ENCODE results near the gene USP37.
"Not testable (repeated sequence)": the region's sequence is repeated elsewhere in the genome, so short reads cannot be mapped to it uniquely, and the experiment has no call there.

The USP37 gene

GRCh38 chr2:218568190-218569037, at the start of gene USP37, which contains the start of gene CNOT9:
TSS of gene USP37 (minus strand) at chr2:218568351. CDS start at chr2:218558653, 9,698 bp downstream.
TSS of gene CNOT9 (plus strand) at chr2:218568839. CDS start at chr2:218568955, 116 bp downstream.
- DNase-seq (ENCODE audit: low read depth, low spot score): peak; percentile 100

DNA sequence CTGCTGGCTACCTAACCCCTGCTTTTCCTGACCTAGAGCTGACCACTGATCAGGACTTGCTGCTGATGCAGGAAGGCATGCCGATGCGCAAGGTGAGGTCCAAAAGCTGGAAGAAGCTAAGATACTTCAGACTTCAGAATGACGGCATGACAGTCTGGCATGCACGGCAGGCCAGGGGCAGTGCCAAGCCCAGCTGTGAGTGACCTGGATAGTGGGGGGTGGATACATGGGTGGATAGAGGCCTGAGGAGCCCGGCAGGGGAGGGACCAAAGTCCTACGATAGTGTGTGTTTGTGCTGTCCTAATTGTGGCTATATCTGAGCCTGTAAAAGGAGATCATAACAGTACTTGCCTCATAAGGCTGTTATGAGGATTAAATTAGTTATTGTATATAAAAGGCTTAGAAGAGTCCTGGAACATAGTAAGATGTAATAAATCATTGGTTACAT, 47.7 kb upstream of the USP37 start:
- no peak for DNase-seq (ENCODE audit: low read depth, low spot score)

DNA sequence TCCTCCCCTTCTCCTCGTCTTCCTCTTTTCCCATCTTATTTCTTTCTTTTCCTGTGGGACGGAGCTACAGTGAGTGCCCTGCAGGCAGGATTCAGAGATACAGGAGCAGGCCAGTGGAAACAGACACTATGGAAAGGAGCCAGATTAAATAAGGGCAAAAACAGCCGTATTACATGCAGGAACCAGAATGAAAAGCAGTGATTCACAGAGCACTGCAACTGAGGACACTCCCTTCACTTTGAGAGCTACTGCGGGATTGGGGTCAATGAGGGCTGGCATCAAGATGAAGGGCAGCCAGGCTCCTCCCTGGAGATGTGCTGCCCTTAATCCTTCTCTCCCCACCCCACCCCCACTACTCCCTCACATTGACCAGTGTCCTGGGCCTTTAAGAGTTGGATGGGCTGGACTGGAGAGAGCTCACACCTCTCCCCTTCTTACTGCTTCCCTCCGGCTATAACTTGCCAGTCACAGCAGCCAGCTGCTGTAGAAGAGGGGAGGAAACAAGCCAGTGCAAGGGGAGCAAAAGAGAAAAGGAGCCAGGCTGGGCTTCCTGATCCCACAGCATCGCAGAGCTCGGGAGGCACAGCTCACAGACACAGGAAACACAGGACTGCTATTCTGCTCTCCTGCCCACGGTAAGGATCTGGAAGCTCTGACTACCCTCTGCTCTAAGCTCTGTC, 39.4 kb upstream of the USP37 start, which contains the start of gene PLCD4:
Gene PLCD4 (plus strand): TSS at position 464 of the 680 bp plus-strand sequence. CDS start 7,841 bp downstream, outside the sequence.
- DNase-seq (ENCODE audit: low read depth, low spot score): no peak

DNA sequence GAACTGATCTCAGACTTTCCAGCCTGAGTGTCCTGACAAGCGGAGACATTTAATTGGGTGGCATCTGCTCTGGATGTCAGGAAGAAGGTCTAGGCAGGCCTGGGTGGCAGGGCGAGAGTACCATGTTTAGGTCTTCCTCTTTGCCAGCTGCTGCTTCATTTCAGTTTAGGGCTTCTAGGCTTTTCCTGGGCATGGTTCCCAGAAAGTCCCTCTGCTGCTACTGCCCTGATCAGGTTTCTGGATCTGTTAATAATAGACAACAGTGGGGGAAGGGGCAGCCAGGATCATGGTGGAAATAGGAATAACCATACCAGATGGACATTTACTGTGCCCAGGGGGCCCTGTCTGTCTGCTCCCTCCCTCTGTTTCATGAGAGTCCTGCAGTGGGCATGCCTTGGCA, 37.3 kb upstream of the USP37 start:
- no peak for DNase-seq (ENCODE audit: low read depth, low spot score)

DNA sequence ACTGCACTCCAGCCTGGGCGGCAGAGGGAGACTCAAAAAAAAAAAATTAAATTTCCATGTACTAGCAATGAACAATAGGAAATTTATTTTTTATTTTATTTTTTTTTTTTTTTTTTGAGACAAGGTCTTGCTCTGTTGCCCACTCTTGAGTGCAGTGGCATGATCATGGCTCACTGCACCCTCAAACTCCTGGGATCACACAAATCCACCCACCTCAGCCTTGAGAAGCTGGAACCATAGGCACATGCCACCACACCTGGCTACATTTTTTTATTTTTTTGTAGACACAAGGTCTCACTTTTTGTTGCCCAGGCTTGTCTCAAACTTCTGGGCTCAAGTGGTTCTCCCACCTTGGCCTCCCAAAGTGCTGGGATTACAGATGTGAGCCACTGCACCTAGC, 17.4 kb upstream of the USP37 start:
- no peak for DNase-seq (ENCODE audit: low read depth, low spot score)

GRCh38 chr2:218583983-218584850, 16.1 kb upstream of the USP37 start:
- DNase-seq (ENCODE audit: low read depth, low spot score): no peak

- no peak for DNase-seq (ENCODE audit: low read depth, low spot score)
These were observed 13.9 kb upstream of the USP37 start for GRCh38 chr2:218582076-218582475.

GRCh38 chr2:218578272-218578877, 10.2 kb upstream of the USP37 start:
- DNase-seq (ENCODE audit: low read depth, low spot score): no peak

DNA sequence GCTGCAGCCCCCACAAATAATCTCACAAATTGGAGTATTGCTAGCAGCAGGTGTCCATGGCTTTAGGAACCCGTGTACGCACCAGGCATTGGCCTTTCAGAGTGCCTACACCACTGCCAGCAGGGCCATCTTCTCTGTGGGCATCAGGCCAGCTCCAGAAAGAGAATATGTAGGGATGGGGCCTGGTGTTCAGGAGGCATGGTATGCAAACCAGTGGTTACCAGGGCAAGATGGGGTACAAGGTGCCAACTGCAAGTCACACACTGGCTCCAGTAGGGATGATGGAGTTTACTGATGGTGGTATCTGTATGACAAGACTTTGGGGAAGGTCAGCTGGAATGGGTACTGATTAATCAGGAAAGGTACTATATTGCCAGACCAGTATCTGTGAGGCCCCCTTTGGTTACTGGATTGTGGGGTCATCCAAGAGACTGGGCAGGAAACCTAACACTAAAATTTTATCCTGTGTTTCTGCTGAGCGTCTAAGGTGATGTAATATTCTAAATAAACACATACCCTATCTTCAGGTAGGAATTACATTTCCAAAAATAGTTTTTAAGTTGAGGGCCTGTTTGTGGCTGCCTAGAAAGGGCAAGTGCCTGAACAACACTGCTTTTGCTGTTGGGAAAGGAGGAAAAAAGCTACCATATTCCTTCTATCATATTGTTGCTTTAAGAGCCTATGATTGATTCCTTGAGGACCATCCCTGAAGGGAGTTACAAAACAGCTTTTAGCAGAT, 9.5 kb upstream of the USP37 start:
- no peak for DNase-seq (ENCODE audit: low read depth, low spot score)

- DNase-seq (ENCODE audit: low read depth, low spot score): no peak
These were observed 8.7 kb upstream of the USP37 start for GRCh38 chr2:218576854-218577253.

DNA sequence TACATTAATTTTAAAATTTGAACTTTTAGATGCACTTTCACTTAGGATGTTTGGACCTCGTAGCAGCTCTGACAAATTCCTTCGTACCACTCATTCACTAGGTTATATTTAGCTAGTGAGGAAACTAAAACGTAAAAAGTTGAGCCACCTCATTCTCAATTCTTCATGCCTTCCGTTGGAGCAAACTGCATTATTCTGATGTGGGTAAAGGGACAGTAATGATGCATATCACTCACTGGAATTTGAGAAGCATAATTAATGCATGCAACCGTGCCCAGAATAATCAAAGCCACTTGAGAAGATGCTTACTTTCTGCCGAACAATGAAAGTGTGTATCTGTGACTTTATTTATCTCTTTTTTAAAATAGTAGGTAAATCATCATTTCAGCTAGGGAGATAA, 2.7 kb upstream of the USP37 start:
- DNase-seq (ENCODE audit: low read depth, low spot score): no peak

DNA sequence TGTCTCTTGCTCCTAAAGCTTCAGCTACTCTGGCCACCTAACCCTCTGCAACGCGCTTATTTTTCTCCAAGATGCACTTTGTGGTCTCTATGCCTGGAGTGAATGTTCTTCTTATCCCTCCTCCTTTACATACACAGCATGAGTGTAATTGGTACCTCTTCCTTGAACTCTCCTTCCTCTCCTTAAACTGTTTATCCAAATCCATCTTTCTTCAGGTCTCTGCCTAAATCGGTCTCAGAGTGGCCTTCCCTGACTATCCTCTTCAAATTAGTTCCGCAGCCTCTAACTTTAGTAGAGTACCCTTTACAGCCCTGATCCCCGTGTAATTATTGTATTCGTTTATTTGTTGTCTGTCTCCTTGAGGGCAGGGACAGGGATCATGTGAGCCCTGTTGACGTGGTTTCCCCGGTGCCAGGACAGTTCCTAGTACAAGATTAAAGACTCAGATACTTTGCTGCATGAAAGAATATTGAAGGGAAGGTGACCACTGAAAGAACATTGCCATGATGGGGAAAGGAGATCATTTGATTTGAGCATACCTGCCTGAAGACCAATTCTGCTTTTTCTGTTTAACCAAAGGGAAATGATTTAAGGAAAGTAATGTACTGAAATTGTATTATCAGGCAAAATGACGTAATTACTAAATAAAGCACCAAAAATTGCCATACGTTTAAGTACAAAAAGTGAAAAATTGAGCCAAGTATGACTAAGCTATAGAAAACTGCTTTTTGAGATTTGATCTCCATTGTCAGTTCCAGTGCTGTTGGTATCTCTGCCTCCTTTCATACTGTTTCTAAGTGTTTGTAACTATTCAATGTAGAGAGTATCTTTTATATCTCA, 1.7 kb upstream of the USP37 start:
- DNase-seq (ENCODE audit: low read depth, low spot score): no peak

- DNase-seq (ENCODE audit: low read depth, low spot score): peak; percentile 26
These were observed 884 bp upstream of the USP37 start for GRCh38 chr2:218569038-218569431.

GRCh38 chr2:218567797-218568189, 358 bp downstream of the USP37 start:
- no peak for DNase-seq (ENCODE audit: low read depth, low spot score)

DNA sequence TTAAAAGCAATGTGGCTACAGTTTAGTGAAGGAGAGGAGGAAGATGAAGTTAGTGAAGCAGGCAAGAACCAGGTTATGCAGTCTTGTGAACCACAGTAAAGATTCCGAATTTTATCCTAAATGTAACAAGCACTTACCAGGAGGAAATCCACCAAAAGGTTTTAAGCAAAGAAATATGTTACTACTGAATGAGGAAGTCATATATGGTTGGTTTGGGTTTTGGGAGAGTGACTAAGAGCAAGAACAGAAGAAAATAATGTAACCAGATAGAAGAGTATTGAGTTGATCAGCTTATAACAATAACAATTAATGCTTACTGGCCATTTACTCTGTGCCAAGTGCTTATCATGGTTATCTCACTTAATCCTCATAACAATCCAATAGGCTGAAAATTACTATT, 1.9 kb downstream of the USP37 start:
- no peak for DNase-seq (ENCODE audit: low read depth, low spot score)

DNA sequence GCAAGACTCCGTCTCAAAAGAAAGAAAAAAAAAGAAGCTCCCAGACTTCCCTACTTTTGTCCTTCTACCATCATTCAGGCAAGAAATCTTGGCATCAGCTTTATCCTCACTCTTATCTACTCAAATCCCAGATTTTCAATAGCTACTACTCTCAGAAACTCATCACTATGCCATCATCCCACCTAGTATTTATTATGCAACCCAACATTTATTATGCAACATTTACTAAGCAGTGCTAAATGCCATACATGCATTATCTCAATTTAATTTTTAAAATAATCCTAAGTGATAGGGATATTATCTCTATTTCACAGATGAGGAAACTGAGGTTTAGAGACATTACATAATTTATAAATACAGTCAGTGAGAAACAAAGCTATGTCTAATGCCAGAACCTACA, 4.1 kb downstream of the USP37 start:
- DNase-seq (ENCODE audit: low read depth, low spot score): no peak

- DNase-seq (ENCODE audit: low read depth, low spot score): no peak
These were observed 9.2 kb downstream of the USP37 start for GRCh38 chr2:218558986-218559385.

DNA sequence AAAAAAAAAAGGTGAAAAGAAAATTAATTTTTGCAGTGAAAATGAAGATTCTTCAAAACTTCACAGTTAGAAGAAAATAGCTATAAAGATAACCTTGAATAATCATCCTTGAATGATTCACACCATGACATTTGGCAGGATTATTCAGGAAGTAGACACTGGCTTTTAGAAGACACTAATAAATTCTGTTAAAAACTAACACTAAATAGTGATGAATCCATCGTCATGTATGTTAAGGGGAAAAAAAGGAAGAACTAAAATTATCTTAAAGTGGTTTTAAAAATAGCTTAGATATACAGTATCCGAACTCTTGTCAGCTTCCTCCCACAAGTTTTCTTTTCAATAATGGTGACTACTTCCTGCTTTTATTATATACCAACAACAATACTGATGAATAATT, 10.2 kb downstream of the USP37 start:
- no peak for DNase-seq (ENCODE audit: low read depth, low spot score)

DNA sequence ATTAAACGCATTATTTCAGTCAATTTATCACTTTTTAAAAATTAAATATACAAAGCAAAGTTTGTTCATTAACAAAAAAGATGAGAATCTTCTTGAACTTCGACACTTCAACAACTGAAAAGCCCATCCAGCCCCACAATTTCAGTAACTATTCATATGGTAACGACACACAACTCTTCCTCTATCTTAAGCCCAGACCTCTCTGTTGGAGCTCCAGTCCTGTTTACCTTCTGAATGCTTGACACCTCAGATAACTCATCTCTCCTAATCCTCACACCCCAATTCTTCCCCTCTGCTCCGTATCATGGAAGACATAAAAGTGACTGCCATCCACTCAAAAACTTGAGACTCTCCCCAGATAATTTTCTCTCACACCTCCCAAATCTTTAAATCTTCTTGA, 12.6 kb downstream of the USP37 start:
- DNase-seq (ENCODE audit: low read depth, low spot score): no peak

DNA sequence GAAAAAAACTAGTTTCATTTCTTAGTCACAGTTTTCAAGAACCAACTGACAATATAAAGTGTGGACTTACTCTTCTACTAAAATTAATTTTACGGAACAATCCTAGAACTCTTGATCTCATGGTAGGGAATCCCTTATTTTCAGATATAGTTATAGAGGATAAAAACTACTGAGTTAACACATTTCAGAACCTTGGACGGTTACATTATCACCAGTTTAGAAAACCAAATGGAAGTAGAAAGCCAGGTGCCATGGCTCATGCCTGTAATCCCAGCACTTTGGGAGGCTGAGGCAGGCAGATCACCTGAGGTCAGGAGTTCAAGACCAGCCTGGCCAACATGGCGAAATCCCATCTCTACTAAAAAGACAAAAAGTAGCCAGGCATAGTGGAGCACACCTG, 13.9 kb downstream of the USP37 start:
- not testable (repeated sequence) for DNase-seq (ENCODE audit: low read depth, low spot score)
